ENCODE measurements around the gene PTPRK. TPM values are rescaled to one million over a fixed set of nuclear protein-coding genes. Genes with fewer than 3 reads are reported as not detected.

Gene PTPRK
- total and polyA plus RNA-seq, 9 of the 15 experiments (the other 6 are each of a cell fraction or from before 2014, with no cell fraction given): 0.04 to 0.51 TPM; not detected in 7

DNA sequence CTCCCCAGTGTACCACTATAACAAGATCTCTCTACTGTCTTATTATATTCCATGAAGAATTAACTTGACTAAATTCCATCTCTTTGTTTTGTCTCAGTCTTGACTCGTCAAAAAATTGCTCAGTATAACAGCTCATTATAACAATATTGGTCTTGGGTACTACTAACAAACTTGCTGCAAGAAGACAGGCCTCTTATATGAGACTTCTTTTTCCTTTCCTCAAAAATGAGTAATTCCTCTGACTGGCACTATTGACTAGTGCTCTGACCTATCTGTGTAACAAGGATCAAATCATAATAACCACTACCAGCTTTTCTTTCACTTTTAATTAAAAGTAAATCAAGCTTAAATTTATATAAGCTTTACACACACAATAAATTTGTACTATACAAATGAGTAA is 528.3 kb downstream of the PTPRK start:
- in situ Hi-C loops (cut with MboI): no loop called here
- no peaks in the 10 kb centered on the region for H3K27me3 ChIP-seq (ENCODE audit: control insufficient read depth in 2 of 2, insufficient read depth in 2 of 2, low read length in 2 of 2)
- no peak overlapping the region for H2AFZ ChIP-seq (ENCODE audit: low read depth, low read length)
- H4K20me1 ChIP-seq (replicated peaks; ENCODE audit: control insufficient read depth, insufficient read depth, low read length): no peaks in the 10 kb centered on the region
- no peaks in the 10 kb centered on the region for H3K36me3 ChIP-seq (ENCODE audit: control insufficient read depth, insufficient read depth, low read length)
- FAIRE-seq (no peak), ATAC-seq (no peak), DNase-seq (ENCODE audit: extremely low read depth in 1 of 4, low spot score in 3 of 4) (no peak)
- H3K4me3 ChIP-seq: no peak overlapping the region
- ChIA-PET CTCF (ENCODE audit: low intra/inter-chr PET ratio) (no interaction called here), POLR2A (no interaction called here)
- no peaks in the 10 kb centered on the region for H3K79me2 ChIP-seq (ENCODE audit: control insufficient read depth, insufficient read depth, low read length)
- intact Hi-C loops (cut with micrococcal nuclease): no loop called here
- no peaks in the 10 kb centered on the region for H3K9me1 ChIP-seq (ENCODE audit: control insufficient read depth, insufficient read depth, low read length)
- H3K27ac ChIP-seq (ENCODE audit: extremely low read depth, low read depth, low read length): no peak overlapping the region
- BruUV-seq (replicated peaks): no TSS peak
- H3K9me3 ChIP-seq (replicated peaks; ENCODE audit: control insufficient read depth, insufficient read depth, low read depth, low read length): 0 out of 2 replicates have a peak, but pooled peaks cover 3% of the 10 kb centered on the region
- H3K9ac ChIP-seq (ENCODE audit: insufficient read depth in 1 of 2, low read depth in 2 of 2, low read length in 2 of 2): no peak overlapping the region
- 6% methylated on average over 1 of the region's 1 CpG for WGBS (ENCODE audit: insufficient coverage, low coverage, missing lambda C conversion rate)
- TF ChIP-seq, protein P1, sequence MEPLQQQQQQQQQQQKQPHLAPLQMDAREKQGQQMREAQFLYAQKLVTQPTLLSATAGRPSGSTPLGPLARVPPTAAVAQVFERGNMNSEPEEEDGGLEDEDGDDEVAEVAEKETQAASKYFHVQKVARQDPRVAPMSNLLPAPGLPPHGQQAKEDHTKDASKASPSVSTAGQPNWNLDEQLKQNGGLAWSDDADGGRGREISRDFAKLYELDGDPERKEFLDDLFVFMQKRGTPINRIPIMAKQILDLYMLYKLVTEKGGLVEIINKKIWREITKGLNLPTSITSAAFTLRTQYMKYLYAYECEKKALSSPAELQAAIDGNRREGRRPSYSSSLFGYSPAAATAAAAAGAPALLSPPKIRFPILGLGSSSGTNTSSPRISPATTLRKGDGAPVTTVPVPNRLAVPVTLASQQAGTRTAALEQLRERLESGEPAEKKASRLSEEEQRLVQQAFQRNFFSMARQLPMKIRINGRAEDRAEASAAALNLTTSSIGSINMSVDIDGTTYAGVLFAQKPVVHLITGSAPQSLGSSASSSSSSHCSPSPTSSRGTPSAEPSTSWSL (CRISPR knock-in tag; IDR thresholded peaks at IDR 0.05; ENCODE audit: borderline replicate concordance): no peak
- TF ChIP-seq ZNF830 (CRISPR knock-in tag; IDR thresholded peaks at IDR 0.05) (no peak), KLF13 (tag; IDR thresholded peaks at IDR 0.05; ENCODE audit: borderline replicate concordance, low read depth) (no peak), HDAC6 (IDR thresholded peaks at IDR 0.05; ENCODE audit: low read depth, low read length) (no peak), RBM34 (IDR thresholded peaks at IDR 0.05; ENCODE audit: borderline replicate concordance, insufficient read depth, low read length) (no peak), IRF2 (CRISPR knock-in tag; IDR thresholded peaks at IDR 0.05) (no peak), CBFB (CRISPR knock-in tag; IDR thresholded peaks at IDR 0.05) (no peak), KHSRP (IDR thresholded peaks at IDR 0.05) (no peak), ARHGAP35 (IDR thresholded peaks at IDR 0.05; ENCODE audit: partially characterized antibody) (no peak), TCF7 (IDR thresholded peaks at IDR 0.05; ENCODE audit: borderline replicate concordance) (no peak), MCM2 (IDR thresholded peaks at IDR 0.05; ENCODE audit: low read depth) (no peak), AFF1 (IDR thresholded peaks at IDR 0.05; ENCODE audit: low read depth in 1 of 2, partially characterized antibody in 2 of 2) (no peak), XRCC3 (IDR thresholded peaks at IDR 0.05) (no peak), SRSF3 (IDR thresholded peaks at IDR 0.05; ENCODE audit: insufficient read depth, low read length) (no peak), NR3C1 (CRISPR knock-in tag; IDR thresholded peaks at IDR 0.05) (no peak), ARID1B (IDR thresholded peaks at IDR 0.05) (no peak), LCOR (CRISPR knock-in tag; IDR thresholded peaks at IDR 0.05) (no peak)
- TF ChIP-seq, protein P2, sequence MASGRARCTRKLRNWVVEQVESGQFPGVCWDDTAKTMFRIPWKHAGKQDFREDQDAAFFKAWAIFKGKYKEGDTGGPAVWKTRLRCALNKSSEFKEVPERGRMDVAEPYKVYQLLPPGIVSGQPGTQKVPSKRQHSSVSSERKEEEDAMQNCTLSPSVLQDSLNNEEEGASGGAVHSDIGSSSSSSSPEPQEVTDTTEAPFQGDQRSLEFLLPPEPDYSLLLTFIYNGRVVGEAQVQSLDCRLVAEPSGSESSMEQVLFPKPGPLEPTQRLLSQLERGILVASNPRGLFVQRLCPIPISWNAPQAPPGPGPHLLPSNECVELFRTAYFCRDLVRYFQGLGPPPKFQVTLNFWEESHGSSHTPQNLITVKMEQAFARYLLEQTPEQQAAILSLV (tag; IDR thresholded peaks at IDR 0.05): no peak
- H3K4me2 ChIP-seq (ENCODE audit: insufficient read depth, low read length): no peak overlapping the region
- no peaks in the 10 kb centered on the region for H3K4me1 ChIP-seq (replicated peaks in 1 of 2; ENCODE audit: control insufficient read depth in 2 of 2, insufficient read depth in 2 of 2, low read length in 2 of 2)

Data from K562 (cell line).